Smooth muscle cell (in vitro differentiated cells): ENCODE measurements around the gene ARL11. TPM values are rescaled to one million over a fixed set of nuclear protein-coding genes. Genes with fewer than 3 reads are reported as not detected.
"Not testable (repeated sequence)": the region's sequence is repeated elsewhere in the genome, so short reads cannot be mapped to it uniquely, and the experiment has no call there.

Source experiments
- DNase-seq: peaks from one replicate; lab custom pipeline; 2025; ENCODE audit not compliant: unreplicated experiment; lab: John Stamatoyannopoulos, UW
- H2AFZ ChIP-seq: fragments of 200-600 bp; sonication (generic); 2 replicates; pipeline ENCODE4 v1.6.0; 2016; ENCODE audit warnings: antibody characterized with exemption, low read depth, mild to moderate bottlenecking
- H3F3A ChIP-seq: fragments of 200-600 bp; sonication (generic); 2 replicates; pipeline ENCODE4 v1.6.0; 2017; ENCODE audit warnings: antibody characterized with exemption, low read depth
- H3K27ac ChIP-seq: fragments of 200-600 bp; sonication (generic); 2 replicates; pipeline ENCODE4 v1.5.1; 2016; ENCODE audit warnings: low read depth, mild to moderate bottlenecking
- H3K27me3 ChIP-seq: fragments of 200-600 bp; sonication (generic); 2 replicates; pipeline ENCODE4 v1.6.1; 2016; ENCODE audit warnings: low read depth, mild to moderate bottlenecking
- H3K36me3 ChIP-seq: fragments of 200-600 bp; sonication (generic); 2 replicates; pipeline ENCODE4 v1.5.1; 2016; ENCODE audit warnings: low read depth
- H3K4me1 ChIP-seq: fragments of 200-600 bp; sonication (generic); 2 replicates; pipeline ENCODE4 v1.5.1; 2016; ENCODE audit warnings: low read depth
- H3K4me2 ChIP-seq: fragments of 200-600 bp; sonication (generic); 2 replicates; pipeline ENCODE4 v1.6.0; 2016; ENCODE audit warnings: mild to moderate bottlenecking
- H3K4me3 ChIP-seq: fragments of 200-600 bp; sonication (generic); 2 replicates; pipeline ENCODE4 v1.5.1; 2016; ENCODE audit warnings: mild to moderate bottlenecking
- H3K79me2 ChIP-seq: fragments of 200-600 bp; sonication (generic); 2 replicates; pipeline ENCODE4 v1.6.0; 2016; ENCODE audit warnings: low read depth, mild to moderate bottlenecking
- H3K9ac ChIP-seq: fragments of 200-600 bp; sonication (generic); 2 replicates; pipeline ENCODE4 v1.6.0; 2016; ENCODE audit warnings: low read depth
- H3K9me3 ChIP-seq: fragments of 200-600 bp; sonication (generic); replicated peaks from 2 replicates; pipeline ENCODE4 v1.5.1; 2016; ENCODE audit warnings: low read depth
- H4K20me1 ChIP-seq: fragments of 200-600 bp; sonication (generic); 2 replicates; pipeline ENCODE4 v1.6.0; 2016; ENCODE audit warnings: low read depth
- WGBS: methylation state at CpG from one replicate; pipeline ENCODE4 v1.1.7; 2016; ENCODE audit warnings: low lambda C conversion rate; 5-methylcytosine and 5-hydroxymethylcytosine counted together
- polyA plus RNA-seq: library from polyadenylated mRNA; unstranded; fragments of >200 nt; fragmentation: Nextera tagmentation; extraction: Ambion mirVana; gene quantifications from 2 replicates; pipeline ENCODE4 v1.2.1, GENCODE V29; 2016
- total RNA-seq: library from RNA; depleted of rRNA; stranded (reverse); fragments of >200 nt; gene quantifications from 2 replicates; pipeline ENCODE4 v1.2.3, GENCODE V29; 2014
- TF ChIP-seq, protein P1 (sequence below): fragments of 200-600 bp; sonication (generic); IDR thresholded peaks from 2 replicates; pipeline ENCODE4 v1.5.1; 2017; ENCODE audit warnings: borderline replicate concordance, mild to moderate bottlenecking, antibody characterized with exemption; ENCODE audit not compliant: insufficient read depth, poor library complexity, severe bottlenecking

The ARL11 gene
- total and polyA plus RNA-seq, 2 experiments from 2014 or later = not detected

DNA sequence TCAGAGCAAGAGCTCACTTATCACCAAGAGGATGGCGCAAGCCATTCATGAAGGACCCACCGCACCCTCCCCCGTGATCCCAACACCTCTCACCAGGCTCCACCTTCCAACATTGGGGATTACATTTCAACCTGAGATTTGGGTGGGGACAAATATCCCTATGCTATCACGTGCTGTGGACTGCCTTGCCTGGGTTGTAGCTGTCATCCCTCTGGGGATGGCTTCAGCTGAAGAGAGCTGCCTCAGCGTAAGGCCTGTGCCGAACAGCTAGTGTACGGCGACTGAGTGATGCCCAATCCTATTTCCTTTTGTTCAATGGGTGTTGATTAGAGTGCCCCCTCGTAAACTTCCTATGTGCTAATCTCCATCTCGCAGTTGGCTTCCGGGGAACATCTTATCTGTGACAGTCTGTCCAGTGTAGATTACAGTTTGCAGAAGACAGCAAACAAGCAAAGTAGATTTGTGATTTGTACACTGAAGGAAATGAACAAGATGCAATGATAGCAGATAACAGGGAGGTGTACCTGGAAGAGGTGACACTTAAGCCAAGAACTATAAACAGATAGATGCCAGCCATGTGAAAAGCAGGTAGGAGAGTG lies 31.2 kb upstream of the ARL11 start:
- no peaks in the 10 kb centered on the region for H4K20me1 ChIP-seq
- no peak overlapping the region for H3K4me2 ChIP-seq
- WGBS = 65% methylated on average over 11 of the region's 11 CpGs
- no peak overlapping the region for H3K9ac ChIP-seq
- no peak overlapping the region for H3K27ac ChIP-seq
- H3K4me1 ChIP-seq = no peaks in the 10 kb centered on the region
- no peak for DNase-seq
- no peaks in the 10 kb centered on the region for H3K27me3 ChIP-seq
- no peaks in the 10 kb centered on the region for H3K79me2 ChIP-seq
- no peaks in the 10 kb centered on the region for H3K9me3 ChIP-seq
- H3K4me3 ChIP-seq = no peak overlapping the region
- TF ChIP-seq, protein P1, sequence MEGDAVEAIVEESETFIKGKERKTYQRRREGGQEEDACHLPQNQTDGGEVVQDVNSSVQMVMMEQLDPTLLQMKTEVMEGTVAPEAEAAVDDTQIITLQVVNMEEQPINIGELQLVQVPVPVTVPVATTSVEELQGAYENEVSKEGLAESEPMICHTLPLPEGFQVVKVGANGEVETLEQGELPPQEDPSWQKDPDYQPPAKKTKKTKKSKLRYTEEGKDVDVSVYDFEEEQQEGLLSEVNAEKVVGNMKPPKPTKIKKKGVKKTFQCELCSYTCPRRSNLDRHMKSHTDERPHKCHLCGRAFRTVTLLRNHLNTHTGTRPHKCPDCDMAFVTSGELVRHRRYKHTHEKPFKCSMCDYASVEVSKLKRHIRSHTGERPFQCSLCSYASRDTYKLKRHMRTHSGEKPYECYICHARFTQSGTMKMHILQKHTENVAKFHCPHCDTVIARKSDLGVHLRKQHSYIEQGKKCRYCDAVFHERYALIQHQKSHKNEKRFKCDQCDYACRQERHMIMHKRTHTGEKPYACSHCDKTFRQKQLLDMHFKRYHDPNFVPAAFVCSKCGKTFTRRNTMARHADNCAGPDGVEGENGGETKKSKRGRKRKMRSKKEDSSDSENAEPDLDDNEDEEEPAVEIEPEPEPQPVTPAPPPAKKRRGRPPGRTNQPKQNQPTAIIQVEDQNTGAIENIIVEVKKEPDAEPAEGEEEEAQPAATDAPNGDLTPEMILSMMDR = no peak
- H3K36me3 ChIP-seq = no peaks in the 10 kb centered on the region
- no peak overlapping the region for H2AFZ ChIP-seq
- H3F3A ChIP-seq = no peaks in the 10 kb centered on the region

DNA sequence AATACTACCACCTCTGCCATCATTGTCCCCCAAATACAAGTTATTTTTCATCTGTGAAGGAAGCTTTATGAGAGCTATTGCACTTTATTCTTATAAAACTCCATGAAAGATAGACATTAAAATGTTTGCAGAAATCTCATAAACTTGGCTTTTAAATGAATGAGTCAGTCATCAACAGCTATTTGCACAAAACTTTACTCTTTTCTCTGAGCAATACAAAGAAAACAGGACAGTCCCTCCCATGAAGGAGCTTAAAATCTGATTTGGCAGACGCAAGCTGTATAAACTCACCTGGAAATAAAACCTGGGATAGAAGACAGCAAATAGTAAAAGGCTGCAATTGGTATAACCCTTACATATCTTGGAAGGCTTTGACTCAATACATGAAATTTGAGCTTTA lies 26.3 kb upstream of the ARL11 start:
- Histone ChIP-seq H3K4me2 (no peak overlapping the region), H3K36me3 (no peaks in the 10 kb centered on the region), H3K79me2 (no peaks in the 10 kb centered on the region), H4K20me1 (no peaks in the 10 kb centered on the region), H3K4me3 (no peak overlapping the region), H3K9ac (no peak overlapping the region), H3F3A (no peaks in the 10 kb centered on the region), H3K27me3 (no peaks in the 10 kb centered on the region), H3K9me3 (no peaks in the 10 kb centered on the region), H2AFZ (no peak overlapping the region), H3K27ac (no peak overlapping the region), H3K4me1 (no peaks in the 10 kb centered on the region)
- TF ChIP-seq, protein P1 = no peak
- DNase-seq = no peak
- WGBS = 86% methylated on average over 1 of the region's 1 CpG

DNA sequence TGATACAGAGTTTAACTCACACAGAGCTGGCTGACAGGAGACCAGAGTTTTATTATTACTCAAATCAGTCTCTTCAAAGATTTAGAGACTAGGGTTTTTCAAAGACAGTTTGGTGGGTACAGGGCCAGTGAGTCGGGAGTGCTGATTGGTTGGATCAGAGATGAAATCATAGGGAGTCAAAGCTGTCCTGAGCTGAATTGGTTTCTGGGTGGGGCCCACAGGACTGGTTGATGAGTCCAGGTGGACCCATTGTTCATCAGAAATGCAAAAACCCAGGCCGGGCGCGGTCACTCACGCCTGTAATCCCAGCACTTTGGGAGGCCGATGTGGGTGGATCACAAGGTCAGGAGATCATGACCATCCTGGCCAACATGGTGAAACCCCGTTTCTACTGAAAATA lies 25.7 kb upstream of the ARL11 start:
- H3F3A ChIP-seq, H4K20me1 ChIP-seq, H3K4me2 ChIP-seq, H3K79me2 ChIP-seq, H3K4me1 ChIP-seq, H3K4me3 ChIP-seq, H3K9ac ChIP-seq, H3K36me3 ChIP-seq, DNase-seq, H3K27me3 ChIP-seq, H2AFZ ChIP-seq, H3K27ac ChIP-seq, H3K9me3 ChIP-seq: not testable (repeated sequence)
- 96% methylated on average over 7 of the region's 7 CpGs for WGBS

DNA sequence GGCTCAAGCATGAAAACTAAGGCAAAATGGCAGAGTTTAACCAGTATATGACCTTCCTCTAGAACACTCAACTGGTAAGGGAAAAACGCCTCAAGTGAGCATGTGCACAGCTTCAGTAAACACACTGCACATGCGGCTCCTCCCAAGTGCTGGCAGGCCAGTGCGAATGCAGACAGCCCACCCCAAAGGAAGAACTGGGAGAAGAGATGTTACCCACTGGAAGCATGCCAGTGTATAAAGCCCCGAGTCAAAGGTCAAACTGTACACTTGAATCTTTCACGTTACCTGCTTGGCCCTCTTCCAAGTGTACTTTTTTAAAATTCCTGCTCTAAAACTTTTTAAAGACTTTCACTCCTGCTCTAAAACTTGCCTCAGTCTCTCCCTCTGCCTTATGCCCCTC lies 23.7 kb upstream of the ARL11 start:
- no peak overlapping the region for H3K4me2 ChIP-seq
- no peaks in the 10 kb centered on the region for H4K20me1 ChIP-seq
- H2AFZ ChIP-seq = peak overlapping the region; percentile 24

More for the DNA sequence above, 23.7 kb upstream of the ARL11 start:
- no peaks in the 10 kb centered on the region for H3F3A ChIP-seq
- no peaks in the 10 kb centered on the region for H3K4me1 ChIP-seq
- 85% methylated on average over 5 of the region's 5 CpGs for WGBS
- no peaks in the 10 kb centered on the region for H3K9me3 ChIP-seq
- TF ChIP-seq, protein P1 = no peak
- no peaks in the 10 kb centered on the region for H3K27me3 ChIP-seq
- no peaks in the 10 kb centered on the region for H3K36me3 ChIP-seq
- H3K9ac ChIP-seq = no peak overlapping the region
- no peak overlapping the region for H3K4me3 ChIP-seq
- no peak overlapping the region for H3K27ac ChIP-seq
- no peaks in the 10 kb centered on the region for H3K79me2 ChIP-seq
- DNase-seq = no peak
